GM18517 (cell line): ENCODE data around the gene MBD5.

Experiments used
- ATAC-seq: cut with Tn5 transposase; IDR thresholded peaks from one replicate; pipeline ENCODE4 v1.9.1; 2021; ENCODE audit warnings: mild to moderate bottlenecking, moderate library complexity; ENCODE audit not compliant: unreplicated experiment

MBD5 gene

GRCh38 chr2:148209603-148210002, 188.7 kb downstream of the MBD5 start:
- ATAC-seq, result no peak

DNA sequence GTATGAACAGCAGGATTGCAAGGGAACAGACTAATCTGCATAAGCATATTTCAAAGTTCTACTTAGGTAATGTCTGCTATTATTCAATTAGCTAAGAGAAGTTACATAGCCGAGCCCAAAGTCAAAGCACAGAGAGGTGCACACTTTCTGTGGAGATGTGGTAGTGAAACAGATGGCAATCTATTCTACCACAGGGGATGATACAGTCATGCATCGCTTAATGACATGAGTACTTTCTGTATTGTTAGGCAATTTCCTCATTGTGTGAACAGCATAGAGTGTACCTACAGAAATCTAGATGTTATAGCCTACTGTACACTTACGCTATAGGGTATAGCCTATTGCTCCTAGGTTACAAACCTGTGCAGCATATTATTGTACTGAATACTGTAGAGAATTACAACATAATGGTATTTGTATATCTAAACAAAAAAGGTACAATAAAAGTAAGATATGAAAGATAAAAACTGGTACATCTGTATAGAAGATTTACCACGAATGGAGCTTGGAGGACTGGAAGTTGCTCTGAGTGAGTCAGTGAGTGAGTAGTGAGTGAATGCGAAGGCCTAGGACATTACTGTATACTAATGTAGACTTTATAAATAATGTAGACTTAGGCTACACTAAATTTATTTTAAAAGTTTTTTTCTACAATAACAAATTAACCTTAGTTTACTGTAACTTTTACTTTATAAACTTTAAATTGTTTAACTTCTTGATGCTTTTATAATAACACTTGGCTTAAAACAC, 197.6 kb downstream of the MBD5 start:
- no peak for ATAC-seq

DNA sequence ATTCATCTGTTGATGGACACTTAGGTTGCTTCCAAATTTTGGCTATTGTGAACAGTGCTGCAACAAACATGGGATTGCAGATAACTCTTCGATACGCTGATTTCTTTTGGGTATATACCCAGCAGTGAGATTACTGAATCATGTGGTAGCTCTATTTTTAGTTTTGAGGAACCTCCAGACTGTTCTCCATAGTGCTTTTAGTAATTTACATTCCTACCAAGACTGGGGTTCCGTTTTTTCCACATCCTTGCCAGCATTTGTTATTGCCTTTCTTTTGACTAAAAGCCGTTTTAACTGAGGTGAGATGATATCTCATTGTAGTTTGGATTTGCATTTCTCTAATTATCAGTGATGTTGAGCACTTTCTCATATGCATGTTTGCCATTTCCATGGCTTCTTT, 200.3 kb downstream of the MBD5 start:
- no peak for ATAC-seq

- no peak for ATAC-seq
These were observed 201.0 kb downstream of the MBD5 start for GRCh38 chr2:148221926-148222325.

GRCh38 chr2:148231858-148232257, 211.0 kb downstream of the MBD5 start:
- no peak for ATAC-seq

- no peak for ATAC-seq
These were observed 213.3 kb downstream of the MBD5 start for GRCh38 chr2:148234143-148234542.

DNA sequence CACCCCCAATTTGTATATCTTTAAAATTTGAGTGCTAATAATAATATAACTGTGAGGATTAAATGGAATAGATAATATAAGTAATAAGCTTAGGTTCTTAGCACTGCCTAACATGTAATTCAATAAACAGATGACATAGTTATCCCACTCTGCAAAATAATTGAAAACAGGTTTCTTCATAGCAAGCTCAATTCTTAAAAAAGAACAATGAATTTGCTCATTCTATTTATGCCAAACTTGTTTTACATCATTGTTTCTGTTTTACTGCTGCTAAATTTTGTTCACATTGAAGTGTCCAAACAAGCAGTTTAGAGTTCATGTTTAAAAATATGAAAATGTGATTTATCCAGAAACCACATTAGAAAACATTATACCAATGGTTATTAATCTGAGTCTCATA, 217.0 kb downstream of the MBD5 start:
- ATAC-seq, result no peak

DNA sequence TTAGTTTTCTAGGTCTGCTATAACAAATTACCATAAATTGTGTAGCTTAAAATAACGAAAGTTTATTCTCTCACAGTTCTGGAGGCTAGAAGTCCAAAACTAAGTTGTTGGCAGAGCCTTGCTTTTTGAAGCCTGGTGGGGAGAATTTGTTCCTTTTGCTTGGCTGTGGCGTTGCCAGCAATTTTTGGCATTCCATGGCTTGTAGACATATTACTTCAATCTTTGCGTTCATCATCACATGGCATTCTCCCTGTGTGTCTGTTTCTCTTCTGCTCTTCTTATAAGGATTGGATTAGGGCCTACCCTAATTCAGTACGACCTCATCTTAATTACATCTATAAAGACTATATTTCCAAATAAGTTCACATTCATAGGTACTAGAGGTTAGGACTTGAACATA, 217.7 kb downstream of the MBD5 start:
- ATAC-seq, result no peak

GRCh38 chr2:148240838-148241237, 219.9 kb downstream of the MBD5 start:
- no peak for ATAC-seq

DNA sequence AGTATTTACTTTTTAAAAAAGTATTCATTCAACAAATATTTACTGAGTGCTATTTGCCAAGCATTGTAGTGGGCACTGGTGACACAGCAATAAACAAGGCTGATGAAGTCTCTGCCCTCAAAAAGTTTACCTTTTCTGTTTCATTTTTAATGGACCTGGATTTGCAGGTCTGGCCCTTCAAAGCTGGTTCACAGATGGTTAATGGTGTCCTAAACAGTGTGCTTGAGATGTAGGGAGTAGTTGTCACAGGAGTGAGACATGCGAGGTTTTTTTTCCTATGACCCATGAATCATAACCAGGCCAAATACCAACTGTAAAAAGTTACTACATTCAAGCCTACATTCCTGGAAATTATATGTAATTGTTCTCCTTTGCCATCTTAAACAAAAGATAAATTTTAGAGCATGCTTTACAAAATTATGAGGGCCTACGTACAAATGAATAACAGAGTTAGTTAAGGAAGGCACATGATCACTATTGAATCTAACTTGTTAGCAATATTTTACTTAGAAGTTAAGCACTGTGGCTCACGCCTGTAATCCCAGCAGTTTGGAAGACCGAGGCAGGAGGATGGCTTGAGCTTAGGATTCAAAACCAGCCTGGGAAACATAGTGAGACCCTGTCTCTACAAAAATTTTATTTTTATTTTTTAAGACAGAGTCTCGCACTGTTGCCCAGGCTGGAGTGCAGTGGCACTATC, 223.9 kb downstream of the MBD5 start:
- ATAC-seq, result no peak

DNA sequence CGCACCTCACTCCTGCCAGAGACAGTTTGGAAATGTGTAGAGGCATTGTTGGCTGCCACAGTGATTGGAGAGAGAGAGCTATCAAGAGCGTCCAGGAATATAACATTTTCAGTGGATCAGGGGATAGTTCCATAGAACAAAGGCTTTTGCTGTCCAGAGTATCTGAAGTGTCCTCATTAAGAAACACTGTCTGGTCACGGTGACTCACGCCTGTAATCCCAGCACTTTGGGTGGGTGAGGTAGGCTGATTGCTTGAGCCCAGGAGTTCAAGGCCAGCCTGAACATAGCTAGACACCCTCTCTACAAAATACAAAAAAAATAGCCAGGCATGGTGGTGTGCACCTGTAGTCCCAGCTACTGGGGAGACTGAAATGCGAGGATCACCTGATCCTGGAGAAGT, 231.1 kb downstream of the MBD5 start:
- no peak for ATAC-seq

DNA sequence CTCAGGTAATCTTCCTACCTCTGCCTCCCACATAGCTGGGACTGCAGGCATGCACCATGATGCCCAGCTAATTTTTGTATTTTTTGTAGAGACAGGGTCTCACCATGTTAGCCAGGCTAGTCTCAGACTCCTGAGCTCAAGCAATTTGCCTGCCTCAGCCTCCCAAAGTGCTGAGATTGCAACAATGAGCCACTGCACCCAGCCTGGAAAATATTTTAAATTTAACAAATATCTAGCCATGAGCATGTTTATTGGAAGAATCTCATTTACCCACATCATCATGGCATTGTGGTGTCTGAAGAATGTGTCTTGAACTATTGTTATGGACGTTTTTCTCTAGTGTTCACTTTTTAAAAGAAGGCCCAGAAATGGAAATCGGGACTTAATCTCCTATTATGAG, 231.8 kb downstream of the MBD5 start:
- no peak for ATAC-seq

- no peak for ATAC-seq
These were observed 232.8 kb downstream of the MBD5 start for GRCh38 chr2:148253685-148254084.

DNA sequence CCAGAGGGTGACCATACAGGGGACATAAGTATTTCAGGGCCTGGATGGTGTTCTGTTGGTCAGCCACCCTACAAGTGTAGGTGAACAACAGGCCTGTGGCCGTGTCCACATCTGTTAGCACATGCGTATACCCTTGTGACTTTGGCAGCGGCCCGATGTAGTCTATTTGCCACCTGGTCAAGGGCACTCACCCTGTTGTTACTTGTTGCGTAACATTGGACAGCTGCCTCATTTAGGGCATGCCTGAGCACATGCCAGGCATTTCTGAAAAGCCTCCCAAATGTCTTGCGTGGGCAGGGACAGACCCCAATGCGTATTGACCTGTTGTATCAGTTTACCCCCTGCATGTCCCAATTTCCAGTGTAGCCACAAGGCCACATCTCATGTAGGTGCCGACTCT, 235.0 kb downstream of the MBD5 start:
- ATAC-seq, result no peak

DNA sequence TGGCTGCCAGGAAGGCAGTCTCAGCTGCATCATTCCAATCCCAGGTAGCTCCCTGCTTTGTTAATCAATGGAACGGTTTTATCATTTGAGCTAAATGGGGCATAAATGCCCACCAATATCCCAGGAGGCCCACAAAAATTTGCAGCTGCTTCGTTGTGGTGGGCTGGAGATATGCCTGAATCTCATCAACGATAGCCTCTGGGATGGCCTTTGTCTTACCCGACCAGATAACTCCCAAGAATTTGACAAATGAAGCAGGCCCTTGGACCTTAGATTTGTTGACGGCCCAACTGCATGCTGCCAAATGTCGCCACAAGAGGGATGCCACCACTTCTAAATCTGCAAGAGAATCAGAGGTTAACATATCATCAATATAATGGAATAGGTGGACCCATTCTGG, 236.4 kb downstream of the MBD5 start:
- ATAC-seq, result no peak

DNA sequence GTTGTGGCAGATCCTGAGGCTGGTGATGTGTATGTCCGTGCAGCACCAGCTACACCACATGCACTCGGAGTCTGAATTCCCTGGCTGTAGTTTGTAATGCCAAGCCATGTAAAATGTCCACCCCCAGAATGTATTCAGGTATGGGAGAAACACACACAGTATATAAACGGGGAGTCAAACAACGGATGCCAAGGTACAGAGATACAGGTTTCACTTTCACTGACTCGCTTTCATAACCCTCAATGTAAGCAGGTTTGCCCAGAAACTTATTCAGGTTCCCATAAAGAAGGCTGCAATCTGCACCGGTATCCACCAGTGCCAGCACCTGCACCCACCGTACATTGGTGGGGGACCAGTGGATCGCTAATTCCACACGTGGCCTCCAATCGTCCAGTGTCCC, 237.2 kb downstream of the MBD5 start:
- no peak for ATAC-seq

- ATAC-seq, result no peak
These were observed 238.8 kb downstream of the MBD5 start for GRCh38 chr2:148259674-148260073.

DNA sequence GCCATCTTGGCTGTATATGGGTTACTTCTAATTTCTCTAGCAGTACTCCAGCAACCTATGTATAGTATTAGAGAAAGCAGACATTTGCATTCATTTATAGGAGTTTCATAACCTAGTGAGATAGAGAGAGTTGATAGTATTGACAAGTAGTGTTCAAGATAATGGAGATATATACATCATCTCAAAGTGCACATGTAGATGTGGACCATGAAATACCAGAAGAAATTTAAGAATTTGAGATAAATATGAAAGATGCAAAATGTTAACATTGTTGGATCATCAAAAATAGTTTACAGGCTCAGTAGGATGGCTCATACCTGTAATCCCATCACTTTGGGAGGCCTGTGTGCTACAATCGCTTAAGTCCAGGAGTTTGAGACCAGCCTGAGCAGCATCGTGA, 243.0 kb downstream of the MBD5 start:
- ATAC-seq, result no peak

- no peak for ATAC-seq
These were observed 252.3 kb downstream of the MBD5 start for GRCh38 chr2:148273158-148273691.

DNA sequence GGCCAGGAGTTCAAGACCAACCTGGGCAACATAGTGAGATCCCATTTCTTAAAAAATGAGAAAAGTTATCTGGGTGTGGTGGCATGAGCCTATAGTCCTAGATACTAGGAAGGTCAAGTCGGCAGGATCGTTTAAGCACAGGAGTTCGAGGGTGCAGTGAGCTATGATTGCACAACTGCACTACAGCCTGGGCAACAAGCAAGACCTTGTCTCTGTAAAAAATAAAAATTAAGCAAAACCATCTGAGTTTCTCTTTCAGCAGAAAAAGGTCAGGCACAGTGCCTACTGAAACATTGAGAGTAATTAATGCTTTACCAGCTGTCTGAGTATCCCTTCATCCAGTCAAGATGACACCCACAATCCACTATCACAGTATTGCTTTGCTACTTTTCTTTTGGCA, 258.3 kb downstream of the MBD5 start:
- no peak for ATAC-seq

DNA sequence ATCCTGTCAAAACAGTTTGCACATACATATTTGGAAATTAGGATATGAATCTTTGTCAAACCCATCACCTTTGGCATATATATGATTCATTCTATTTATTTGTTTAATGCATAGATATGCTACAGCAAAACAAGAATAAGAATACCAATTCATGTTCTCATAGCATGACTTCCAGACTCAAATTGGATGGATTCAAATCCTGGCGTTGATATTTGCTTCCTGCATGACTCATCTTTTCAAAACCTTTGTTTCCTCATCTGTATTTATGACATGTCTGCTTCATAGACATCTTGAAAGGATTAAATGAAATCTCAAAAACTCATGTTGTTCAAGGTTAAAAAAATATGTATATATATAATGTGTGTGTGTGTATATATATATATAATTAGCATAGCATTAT, 261.3 kb downstream of the MBD5 start:
- ATAC-seq, result no peak

- no peak for ATAC-seq
These were observed 271.5 kb downstream of the MBD5 start for GRCh38 chr2:148292431-148292830.
